ENCODE measurements around the gene FAXDC2. TPM values are rescaled to one million over a fixed set of nuclear protein-coding genes. Genes with fewer than 3 reads are reported as not detected.

FAXDC2 gene
- total and polyA plus RNA-seq, 2 of the 13 experiments (the other 11 are each of a cell fraction or from before 2014, with no cell fraction given) = 4.7 to 58.8 TPM

- TF ChIP-seq, protein P1, sequence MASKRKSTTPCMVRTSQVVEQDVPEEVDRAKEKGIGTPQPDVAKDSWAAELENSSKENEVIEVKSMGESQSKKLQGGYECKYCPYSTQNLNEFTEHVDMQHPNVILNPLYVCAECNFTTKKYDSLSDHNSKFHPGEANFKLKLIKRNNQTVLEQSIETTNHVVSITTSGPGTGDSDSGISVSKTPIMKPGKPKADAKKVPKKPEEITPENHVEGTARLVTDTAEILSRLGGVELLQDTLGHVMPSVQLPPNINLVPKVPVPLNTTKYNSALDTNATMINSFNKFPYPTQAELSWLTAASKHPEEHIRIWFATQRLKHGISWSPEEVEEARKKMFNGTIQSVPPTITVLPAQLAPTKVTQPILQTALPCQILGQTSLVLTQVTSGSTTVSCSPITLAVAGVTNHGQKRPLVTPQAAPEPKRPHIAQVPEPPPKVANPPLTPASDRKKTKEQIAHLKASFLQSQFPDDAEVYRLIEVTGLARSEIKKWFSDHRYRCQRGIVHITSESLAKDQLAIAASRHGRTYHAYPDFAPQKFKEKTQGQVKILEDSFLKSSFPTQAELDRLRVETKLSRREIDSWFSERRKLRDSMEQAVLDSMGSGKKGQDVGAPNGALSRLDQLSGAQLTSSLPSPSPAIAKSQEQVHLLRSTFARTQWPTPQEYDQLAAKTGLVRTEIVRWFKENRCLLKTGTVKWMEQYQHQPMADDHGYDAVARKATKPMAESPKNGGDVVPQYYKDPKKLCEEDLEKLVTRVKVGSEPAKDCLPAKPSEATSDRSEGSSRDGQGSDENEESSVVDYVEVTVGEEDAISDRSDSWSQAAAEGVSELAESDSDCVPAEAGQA (IDR thresholded peaks at IDR 0.05; ENCODE audit: low read depth) = no peak
- TF ChIP-seq, protein P1 (CRISPR knock-in tag; IDR thresholded peaks at IDR 0.05; ENCODE audit: borderline replicate concordance) = no peak
- TF ChIP-seq ETV6 (CRISPR knock-in tag; conservative IDR thresholded peaks at IDR 0.05) = no peak
- no peak for TF ChIP-seq SOX13 (IDR thresholded peaks at IDR 0.05)
- TF ChIP-seq SOX13 (CRISPR knock-in tag; conservative IDR thresholded peaks at IDR 0.05 in 1 of 2, IDR thresholded peaks at IDR 0.05 in 1 of 2) = 0 out of 4 replicates have a peak, but pooled peaks of 1 of the 2 experiments have one; percentile 11
- no peak for TF ChIP-seq ZNF326 (CRISPR knock-in tag; IDR thresholded peaks at IDR 0.05; ENCODE audit: borderline replicate concordance)
- TF ChIP-seq, protein P2, sequence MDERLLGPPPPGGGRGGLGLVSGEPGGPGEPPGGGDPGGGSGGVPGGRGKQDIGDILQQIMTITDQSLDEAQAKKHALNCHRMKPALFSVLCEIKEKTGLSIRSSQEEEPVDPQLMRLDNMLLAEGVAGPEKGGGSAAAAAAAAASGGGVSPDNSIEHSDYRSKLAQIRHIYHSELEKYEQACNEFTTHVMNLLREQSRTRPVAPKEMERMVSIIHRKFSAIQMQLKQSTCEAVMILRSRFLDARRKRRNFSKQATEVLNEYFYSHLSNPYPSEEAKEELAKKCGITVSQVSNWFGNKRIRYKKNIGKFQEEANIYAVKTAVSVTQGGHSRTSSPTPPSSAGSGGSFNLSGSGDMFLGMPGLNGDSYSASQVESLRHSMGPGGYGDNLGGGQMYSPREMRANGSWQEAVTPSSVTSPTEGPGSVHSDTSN (CRISPR knock-in tag; IDR thresholded peaks at IDR 0.05) = no peak
- TF ChIP-seq, protein P3, sequence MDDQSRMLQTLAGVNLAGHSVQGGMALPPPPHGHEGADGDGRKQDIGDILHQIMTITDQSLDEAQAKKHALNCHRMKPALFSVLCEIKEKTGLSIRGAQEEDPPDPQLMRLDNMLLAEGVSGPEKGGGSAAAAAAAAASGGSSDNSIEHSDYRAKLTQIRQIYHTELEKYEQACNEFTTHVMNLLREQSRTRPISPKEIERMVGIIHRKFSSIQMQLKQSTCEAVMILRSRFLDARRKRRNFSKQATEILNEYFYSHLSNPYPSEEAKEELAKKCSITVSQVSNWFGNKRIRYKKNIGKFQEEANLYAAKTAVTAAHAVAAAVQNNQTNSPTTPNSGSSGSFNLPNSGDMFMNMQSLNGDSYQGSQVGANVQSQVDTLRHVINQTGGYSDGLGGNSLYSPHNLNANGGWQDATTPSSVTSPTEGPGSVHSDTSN (CRISPR knock-in tag; IDR thresholded peaks at IDR 0.05; ENCODE audit: borderline replicate concordance) = no peak
- no peak for TF ChIP-seq TEAD2 (CRISPR knock-in tag; IDR thresholded peaks at IDR 0.05)
- 0 out of 2 replicates have a peak, but pooled peaks have one; percentile 38 for TF ChIP-seq NR2F6 (IDR thresholded peaks at IDR 0.05)
- TF ChIP-seq NR2F6 (CRISPR knock-in tag; IDR thresholded peaks at IDR 0.05) = peak; percentile 47; the same call in 1 of the 2 replicates
- TF ChIP-seq ZNF136 (CRISPR knock-in tag; IDR thresholded peaks at IDR 0.05; ENCODE audit: low read depth) = no peak
- no peak for TF ChIP-seq KLF9 (CRISPR knock-in tag; IDR thresholded peaks at IDR 0.05; ENCODE audit: low read depth)
- peak; percentile 79 for TF ChIP-seq TBX2 (CRISPR knock-in tag; IDR thresholded peaks at IDR 0.05; ENCODE audit: borderline replicate concordance)
- no peak for TF ChIP-seq ARHGAP35 (CRISPR knock-in tag; IDR thresholded peaks at IDR 0.05; ENCODE audit: borderline replicate concordance)
- no peak for TF ChIP-seq SMAD1 (CRISPR knock-in tag; IDR thresholded peaks at IDR 0.05; ENCODE audit: borderline replicate concordance, low read depth)
- TF ChIP-seq JDP2 (CRISPR knock-in tag; IDR thresholded peaks at IDR 0.05; ENCODE audit: borderline replicate concordance) = no peak
- TF ChIP-seq, protein P4, sequence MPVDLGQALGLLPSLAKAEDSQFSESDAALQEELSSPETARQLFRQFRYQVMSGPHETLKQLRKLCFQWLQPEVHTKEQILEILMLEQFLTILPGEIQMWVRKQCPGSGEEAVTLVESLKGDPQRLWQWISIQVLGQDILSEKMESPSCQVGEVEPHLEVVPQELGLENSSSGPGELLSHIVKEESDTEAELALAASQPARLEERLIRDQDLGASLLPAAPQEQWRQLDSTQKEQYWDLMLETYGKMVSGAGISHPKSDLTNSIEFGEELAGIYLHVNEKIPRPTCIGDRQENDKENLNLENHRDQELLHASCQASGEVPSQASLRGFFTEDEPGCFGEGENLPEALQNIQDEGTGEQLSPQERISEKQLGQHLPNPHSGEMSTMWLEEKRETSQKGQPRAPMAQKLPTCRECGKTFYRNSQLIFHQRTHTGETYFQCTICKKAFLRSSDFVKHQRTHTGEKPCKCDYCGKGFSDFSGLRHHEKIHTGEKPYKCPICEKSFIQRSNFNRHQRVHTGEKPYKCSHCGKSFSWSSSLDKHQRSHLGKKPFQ (CRISPR knock-in tag; IDR thresholded peaks at IDR 0.05; ENCODE audit: insufficient replicate concordance) = no peak
These were observed 20.7 kb downstream of the FAXDC2 start (continued) for GRCh38 chr5:154829589-154830218.

Data from HepG2 (cell line).